Activated T-cell treated with anti-CD3 and anti-CD28 coated beads, Interleukin-2, amount 50 U/mL, for 1 hour (primary cell): Measurements from ENCODE around the gene BCL3.

Source experiments
- DNase-seq: peaks from one replicate; pipeline ENCODE4 v3.0.0-alpha.2; 2020

Gene BCL3

DNA sequence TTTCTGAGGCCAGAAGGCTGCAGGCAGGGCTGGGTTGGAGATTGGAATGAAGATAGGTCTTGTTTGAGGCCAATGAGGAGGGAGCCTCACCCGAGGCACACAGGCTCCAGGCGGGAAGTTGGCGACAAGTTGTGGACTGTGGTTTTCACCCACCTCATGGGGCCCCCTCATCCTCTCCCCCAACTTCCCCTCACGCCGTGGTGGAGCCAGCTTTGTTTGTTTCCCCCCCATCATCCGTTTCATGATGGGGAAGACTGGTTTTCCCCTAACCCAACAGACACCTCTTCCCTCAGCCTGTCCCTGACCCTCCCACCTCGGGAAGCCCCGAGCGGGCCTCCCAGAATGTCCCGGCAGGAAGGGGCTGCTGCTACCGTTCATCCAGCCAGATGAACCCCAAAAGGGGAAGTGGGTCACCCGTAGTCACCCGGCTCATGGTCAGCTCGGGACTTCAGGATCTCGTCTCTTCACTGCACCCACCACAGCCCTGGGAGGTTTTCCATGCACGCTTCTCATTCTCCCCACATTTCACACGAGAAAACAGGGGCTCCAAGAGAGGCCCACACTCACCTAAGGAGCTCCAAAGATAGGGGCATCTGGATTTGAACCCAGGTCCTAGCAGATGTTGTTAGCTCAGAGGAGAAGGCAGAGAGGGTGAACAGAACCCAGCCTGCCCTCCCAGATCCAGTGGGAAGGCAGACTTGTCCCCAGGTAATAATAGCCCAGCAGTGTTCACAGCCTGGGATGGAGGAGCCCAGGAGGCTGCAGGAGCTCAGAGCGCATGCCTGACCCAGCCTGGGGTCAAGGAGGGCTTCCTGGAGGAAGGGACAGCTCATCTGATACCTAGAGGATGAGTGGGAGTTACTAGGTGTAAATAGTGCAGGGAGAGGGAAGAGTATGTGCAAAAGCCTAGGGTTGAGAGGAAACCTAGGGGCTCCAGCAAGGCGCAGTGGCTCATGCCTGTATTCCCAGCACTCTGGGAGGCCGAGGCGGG is 26.1 kb upstream of the BCL3 start:
- DNase-seq: no peak

GRCh38 chr19:44723299-44723951 is 25.1 kb upstream of the BCL3 start:
- no peak for DNase-seq

- peak; percentile 86 for DNase-seq
Observed at GRCh38 chr19:44723952-44724319, 24.6 kb upstream of the BCL3 start.

DNA sequence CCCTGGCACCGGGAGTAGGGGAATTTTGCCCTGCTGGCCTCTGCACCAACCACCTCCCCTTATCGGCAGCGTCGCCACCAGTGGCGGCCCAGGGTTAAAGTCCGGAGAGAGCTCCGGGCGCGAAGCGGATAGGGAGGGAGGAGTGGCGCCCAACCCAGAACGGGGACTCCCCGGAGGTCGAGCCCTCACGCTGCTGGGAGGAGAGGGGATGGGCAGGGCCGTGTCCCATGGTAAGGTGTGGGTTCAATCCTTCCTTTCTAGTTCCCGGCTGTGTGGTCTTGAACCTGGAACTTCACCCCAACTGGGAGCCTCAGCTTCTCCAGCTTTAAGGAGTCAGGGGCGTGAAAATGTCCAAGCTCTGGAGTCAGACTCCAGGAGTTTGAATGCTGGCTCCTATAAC is 23.3 kb upstream of the BCL3 start:
- DNase-seq: no peak

DNA sequence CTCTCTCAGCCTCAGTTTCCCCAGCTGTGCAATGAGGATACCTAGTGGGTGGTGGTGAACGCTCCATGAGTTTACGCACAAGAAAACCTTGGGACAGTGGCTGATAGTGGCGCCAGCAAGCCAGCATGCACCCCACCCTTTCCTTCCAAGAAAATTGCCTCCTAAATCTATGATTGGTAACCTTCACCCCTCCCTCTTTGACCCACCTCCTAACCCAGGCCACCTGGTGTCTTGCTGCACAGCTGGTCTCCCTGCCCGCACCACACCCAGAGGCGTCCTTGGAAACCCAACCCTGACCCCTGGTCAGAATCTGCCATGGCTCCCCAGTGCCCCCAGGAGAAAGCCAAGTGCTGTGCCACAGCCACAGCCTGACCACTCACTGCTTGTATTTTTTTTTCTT is 22.8 kb upstream of the BCL3 start:
- DNase-seq: no peak

DNA sequence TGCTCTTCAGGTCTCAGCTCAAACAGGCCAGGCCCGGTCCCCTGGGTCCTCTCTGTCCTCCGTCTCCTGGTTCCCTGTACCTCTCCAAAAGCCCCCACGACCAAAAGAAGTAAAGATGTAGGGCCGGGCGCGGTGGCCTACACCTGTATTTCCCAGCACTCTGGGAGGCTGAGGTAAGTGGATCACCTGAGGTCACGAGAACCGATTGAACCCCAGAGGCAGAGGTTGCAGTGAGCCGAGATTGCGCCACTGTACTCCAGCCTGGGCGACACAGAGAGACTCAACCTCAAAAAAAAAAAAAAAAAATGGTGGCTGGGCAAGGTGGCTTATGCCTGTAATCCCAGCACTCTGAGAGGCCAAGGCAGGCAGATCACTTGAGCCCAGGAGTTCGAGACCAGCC is 22.0 kb upstream of the BCL3 start:
- no peak for DNase-seq

GRCh38 chr19:44728178-44728577 is 20.3 kb upstream of the BCL3 start:
- DNase-seq: no peak

- no peak for DNase-seq
Observed at GRCh38 chr19:44729516-44730033, 18.9 kb upstream of the BCL3 start.

DNA sequence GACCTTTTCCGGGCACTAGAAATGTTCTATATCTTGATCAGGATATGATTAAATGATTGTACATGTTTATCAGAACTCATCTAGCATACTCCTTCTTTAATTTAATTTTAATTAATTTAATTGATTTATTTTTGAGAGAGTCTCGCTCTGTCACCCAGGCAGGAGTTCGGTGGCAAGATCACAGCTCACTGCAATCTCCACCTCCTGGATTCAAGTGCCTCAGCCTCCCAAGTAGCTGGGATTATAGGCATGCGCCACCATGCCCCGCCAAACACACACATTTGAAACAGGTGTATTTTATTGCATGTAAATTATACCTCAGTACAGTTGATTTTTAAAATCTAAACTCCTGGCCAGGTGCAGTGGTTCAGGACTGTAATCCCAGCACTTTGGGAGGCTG is 17.4 kb upstream of the BCL3 start:
- no peak for DNase-seq

DNA sequence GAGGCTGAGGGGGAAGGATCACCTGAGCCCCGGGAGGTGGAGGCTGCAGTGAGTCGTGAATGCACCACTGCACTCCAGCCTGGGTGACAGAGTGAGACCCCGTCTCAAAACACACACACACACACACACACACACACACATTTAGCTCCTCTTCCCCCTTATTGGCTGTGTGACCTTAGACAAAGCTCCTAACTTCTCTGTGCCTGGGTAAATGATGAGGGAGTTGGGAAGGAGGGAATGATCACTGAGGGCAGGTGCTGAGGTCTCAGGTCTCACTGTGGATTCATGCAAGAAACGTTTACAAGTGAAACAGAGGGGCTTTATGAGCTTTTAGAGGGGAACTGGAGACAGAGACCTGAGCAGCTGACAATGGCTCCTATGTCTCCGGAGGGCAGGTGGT is 16.9 kb upstream of the BCL3 start:
- DNase-seq: no peak

GRCh38 chr19:44732235-44733014 is 16.1 kb upstream of the BCL3 start:
- DNase-seq: no peak

DNA sequence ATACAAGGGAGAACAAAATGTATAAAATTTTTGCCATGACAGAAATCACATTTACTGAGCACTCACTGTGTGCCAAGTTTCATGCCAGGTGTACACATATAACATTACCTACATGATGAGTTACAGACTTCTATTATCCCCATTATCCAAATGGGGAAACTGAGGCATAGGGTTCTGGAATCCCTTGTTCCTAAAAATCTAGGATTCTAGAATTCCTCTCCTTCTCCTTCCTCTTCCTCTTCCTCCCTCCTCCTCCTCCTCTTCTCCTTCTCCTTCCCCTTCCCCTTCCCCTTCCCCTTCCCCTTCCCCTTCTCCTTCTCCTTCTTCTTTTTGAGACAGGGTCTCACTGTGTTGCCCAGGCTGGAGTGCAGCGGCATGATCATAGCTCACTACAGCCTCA is 14.2 kb upstream of the BCL3 start:
- DNase-seq: no peak

DNA sequence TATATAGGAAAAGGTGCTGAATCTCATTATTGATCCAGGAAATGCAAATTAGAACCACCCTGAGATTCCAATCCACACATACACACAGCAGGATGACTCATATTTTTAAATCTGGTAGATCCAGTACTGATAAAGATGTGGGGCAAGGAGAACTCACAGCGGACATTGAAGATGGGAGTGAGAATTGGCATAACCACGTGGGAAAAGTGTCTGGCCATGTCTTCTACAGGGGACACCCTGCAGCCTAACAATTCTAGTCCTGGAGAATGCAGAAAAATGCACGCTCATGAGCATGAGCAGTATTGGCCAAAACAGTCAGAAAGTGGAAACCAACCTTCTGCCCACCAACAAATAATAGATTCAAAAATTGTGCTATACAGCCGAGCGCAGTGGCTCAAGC is 13.5 kb upstream of the BCL3 start:
- no peak for DNase-seq

DNA sequence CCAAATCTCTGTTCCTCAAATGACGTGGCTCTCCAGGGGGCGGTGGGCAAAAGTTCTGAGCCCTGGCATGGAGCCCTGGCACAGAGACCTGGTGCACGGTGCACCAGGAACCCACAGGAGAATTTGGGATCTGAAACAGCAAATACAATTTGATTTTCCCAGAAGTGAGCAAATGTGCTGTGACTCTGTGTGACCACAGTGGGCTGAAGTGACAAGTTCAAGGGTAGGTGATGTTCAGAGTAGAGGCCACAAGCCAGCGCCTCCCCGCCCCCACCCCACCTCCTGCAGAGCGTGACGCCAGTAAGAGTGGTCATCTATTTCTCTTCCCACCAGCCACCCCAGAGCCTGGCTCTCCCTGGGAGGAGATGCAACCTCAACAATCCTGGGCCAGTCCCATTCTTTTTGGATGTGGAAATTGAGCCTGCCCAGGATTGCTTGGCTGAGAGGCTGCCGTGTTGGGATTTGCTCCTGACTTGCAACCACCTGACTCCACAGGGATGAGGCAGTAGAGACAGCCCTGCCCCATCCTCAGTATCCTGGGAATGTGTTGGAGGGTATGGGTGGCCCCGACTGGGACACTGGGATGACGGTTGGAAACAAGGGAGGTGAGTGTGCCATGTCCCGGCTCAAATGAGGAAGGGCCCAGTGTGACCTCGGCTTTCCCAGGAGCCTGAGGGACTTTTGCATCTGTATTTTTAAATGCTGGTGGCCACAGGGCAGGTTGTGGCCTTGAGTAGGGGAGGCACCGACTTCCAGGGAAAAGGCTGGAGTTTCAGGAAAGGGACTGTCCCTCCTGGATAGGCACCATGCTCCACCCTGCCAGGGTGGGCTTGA is 11.1 kb upstream of the BCL3 start:
- DNase-seq: no peak

DNA sequence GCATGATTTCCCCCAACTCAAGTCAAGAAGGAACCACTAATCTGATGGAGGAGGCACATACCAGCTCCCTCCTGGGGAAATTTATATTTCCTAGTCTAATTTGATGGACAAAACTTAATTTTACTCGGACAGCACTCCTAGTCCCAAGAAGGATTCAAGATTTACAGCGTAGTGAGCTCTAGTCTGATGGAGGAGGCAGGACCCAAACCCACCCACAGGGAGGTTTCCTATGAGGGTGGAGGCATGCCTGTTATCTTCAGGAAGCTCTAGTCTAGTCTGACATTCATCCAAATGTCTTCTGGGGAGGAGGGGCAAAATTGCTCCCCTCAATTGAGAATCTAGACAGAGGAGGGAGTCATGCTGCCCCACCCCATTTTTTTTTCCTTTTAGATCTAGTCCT is 10.4 kb upstream of the BCL3 start:
- no peak for DNase-seq

DNA sequence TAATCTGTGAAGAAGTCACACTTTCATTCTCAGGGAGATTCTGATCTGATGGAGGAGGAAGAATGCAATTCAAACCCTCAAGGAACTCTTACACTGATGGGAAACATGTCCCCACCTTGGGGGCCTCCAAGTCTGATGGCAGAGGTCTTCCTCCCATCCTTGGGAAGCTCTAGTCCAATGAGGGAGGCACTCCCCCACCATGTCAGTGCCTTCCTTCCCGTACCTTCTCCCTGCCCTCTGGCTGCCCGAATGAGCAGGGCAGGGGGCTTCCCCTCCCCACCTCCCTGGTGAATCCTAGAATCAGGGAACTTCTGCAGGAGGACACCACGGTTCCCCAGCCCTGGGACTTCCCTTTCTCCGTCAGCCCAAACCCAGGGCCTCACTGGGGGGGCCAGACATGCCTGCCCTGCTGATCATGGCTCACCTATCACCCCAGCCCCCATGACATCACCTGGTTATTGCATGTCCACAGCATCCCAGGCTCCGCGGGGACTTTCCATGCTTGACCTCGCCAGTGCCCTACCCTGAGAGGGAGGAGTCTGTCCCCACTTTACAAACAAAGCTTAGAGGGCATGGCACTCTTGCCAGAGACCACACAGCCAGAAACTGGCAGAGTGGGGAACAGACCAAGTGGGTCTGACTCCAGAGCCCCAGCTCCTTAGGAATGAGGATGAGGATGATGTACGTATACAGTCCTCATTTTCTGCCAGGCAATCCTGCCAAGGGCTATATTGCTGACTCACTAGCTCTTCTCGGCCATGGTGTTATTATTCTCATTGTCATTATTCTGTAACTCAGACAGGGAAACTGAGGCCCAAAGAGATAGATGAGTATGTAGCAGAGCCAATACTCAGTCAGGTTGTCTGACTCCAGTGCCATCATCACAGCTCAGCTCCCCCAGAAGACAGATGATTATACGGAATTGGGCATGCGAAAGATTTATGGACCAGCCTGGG is 9.6 kb upstream of the BCL3 start:
- no peak for DNase-seq

- DNase-seq: no peak
Observed at GRCh38 chr19:44740351-44740824, 8.1 kb upstream of the BCL3 start.

GRCh38 chr19:44741258-44741731 is 7.2 kb upstream of the BCL3 start:
- no peak for DNase-seq

- no peak for DNase-seq
Observed at GRCh38 chr19:44741841-44742329, 6.6 kb upstream of the BCL3 start.

DNA sequence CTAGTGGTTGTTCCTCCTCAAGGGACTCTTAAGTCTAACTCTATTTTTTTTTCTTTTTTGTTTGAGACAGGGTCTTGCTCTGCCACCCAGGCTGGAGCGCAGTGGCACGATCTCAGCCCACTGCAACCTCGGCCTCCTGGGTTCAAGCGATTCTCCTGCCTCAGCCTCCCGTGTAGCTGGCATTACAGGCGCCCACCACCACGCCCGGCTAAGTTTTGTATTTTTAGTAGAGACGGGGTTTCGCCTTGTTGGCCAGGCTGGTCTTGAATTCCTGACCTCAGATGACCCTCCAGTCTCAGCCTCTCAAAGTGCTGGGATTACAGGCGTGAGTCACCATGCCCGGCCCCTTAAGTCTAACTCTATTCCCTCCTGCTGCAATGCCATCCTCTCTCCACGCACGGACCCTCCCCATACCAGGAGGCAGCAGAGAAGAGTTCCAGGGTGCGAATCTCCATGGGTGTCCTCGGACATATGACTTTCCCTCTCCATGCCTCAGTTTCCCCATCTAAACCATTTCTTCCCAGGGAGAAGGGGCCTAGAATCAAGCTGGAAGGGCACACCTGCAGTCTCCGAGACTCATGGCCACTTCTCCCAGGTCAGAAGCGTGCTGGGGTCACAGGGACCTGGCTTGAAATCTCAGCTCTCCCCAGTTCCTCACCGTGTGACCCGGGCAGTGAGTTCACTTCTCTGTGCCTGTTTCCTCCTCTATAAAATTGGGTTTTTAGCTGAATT is 6.0 kb upstream of the BCL3 start:
- no peak for DNase-seq
